ENCODE results near the gene ZNF581. TPM values are rescaled to one million over a fixed set of nuclear protein-coding genes. Genes with fewer than 3 reads are reported as not detected.

ZNF581 gene
- total and polyA plus RNA-seq, 11 donors: 4.7 to 12.7 (median 7.2) TPM

DNA sequence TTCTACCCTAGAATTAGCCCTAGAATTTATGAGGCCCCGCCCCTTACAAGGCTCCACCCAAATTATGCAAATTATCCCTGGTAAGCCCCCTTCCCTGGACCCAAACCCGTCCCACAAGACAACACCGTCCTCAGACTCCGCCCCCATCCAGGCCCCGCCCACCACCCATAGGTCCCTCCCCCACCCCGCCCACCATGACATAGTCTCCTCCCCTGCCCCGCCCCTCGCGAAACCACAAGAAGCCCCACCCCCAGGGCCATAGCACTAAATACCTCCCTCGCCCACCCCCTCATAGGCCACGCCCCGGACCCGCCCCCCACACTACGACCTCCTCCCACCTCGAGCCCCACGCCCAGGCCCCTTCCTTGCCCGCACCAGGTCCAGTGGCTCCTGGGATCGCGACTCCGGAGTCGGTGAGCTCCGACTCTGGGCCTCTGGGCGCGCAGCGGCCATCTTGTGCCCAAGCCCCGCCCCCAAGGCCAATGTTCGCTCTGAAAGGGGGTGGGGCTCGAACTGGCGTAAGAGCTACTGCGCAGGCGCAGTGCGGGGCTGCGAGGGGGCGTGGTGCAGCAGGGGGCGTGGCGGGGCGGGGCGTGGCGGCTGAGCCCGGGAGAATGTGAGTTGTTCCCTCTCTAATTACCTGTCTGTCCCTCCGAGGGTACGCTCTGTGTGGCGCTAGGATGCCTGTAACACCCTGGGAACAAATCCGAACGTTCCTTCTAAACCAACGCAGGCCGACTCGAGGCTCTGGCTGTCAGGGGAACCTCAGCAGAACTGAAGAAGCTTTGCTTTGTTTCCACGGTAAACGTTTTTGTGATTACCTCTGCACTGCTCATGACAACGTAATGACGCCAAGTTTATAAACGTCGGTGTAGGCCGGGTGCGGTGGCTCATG lies 19.1 kb upstream of the ZNF581 start, which contains the start of gene ZNF784:
Gene ZNF784, minus strand, starts transcription at position 458 of the 895 bp plus-strand sequence. Its CDS starts 5 bp downstream, at position 453.
- TF ChIP-seq POLR2A (IDR thresholded peaks at IDR 0.05): peak in 1 of 2 donors; percentile 42
- TF ChIP-seq, protein P1, sequence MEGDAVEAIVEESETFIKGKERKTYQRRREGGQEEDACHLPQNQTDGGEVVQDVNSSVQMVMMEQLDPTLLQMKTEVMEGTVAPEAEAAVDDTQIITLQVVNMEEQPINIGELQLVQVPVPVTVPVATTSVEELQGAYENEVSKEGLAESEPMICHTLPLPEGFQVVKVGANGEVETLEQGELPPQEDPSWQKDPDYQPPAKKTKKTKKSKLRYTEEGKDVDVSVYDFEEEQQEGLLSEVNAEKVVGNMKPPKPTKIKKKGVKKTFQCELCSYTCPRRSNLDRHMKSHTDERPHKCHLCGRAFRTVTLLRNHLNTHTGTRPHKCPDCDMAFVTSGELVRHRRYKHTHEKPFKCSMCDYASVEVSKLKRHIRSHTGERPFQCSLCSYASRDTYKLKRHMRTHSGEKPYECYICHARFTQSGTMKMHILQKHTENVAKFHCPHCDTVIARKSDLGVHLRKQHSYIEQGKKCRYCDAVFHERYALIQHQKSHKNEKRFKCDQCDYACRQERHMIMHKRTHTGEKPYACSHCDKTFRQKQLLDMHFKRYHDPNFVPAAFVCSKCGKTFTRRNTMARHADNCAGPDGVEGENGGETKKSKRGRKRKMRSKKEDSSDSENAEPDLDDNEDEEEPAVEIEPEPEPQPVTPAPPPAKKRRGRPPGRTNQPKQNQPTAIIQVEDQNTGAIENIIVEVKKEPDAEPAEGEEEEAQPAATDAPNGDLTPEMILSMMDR (IDR thresholded peaks at IDR 0.05): no peak
- peaks cover 0 to 45% (median 11%) of the 10 kb centered on the region in 12 donors for H3K4me1 ChIP-seq
- WGBS, 4 donors: 0 to 1% (median 0%) methylated on average over 39 to 56 of the region's 56 CpGs
- peaks cover 0 to 20% (median 5%) of the 10 kb centered on the region in 9 donors for H3K36me3 ChIP-seq
- no peaks in the 10 kb centered on the region for H3K27me3 ChIP-seq
- ATAC-seq (peak; percentile 87 to 97 (median 92)), DNase-seq (peak; percentile 92 to 98 (median 94))
- intact Hi-C loops (cut with DNase I): loop anchor here in 3 of 10 donors (5.0 kb wide), 3 partner anchors 107 to 162 kb away; partner anchors contain the start of genes C19orf85 (in 1 of the 3) and ISOC2 (in 1 of the 3)
- no peaks in the 10 kb centered on the region for H3K9me3 ChIP-seq
- peak within 1 kb of the TSS; percentile 7 to 73 (median 63) for H3K4me3 ChIP-seq
- H3K27ac ChIP-seq: peak within 1 kb of the TSS; percentile 78 to 96 (median 92)

DNA sequence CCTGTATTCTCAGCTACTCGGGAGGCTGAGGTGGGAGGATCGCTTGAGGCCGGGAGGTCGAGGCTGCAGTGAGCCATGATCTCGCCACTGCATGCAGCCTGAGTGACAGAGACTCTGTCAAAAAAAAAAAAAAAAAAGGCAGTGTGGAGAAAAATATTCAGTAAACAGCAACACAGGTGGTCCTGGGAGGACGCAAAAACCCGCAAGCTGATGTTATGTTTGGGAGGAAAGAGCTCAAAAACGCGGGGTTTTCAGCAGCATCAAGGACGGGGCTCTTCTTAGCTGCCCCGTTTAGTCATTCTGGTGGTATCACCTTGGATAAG lies 18.5 kb upstream of the ZNF581 start:
- ATAC-seq: no peak
- DNase-seq: no peak
- Histone ChIP-seq H3K9me3 (no peaks in the 10 kb centered on the region), H3K4me3 (peak overlapping the region in 9 of 12 donors; percentile 55 to 73 (median 64)), H3K27ac (peak overlapping the region in 8 of 12 donors; percentile 78 to 96 (median 93)), H3K36me3 (peaks cover 0 to 20% (median 5%) of the 10 kb centered on the region in 9 donors), H3K4me1 (peaks cover 0 to 42% (median 11%) of the 10 kb centered on the region in 12 donors), H3K27me3 (no peaks in the 10 kb centered on the region)
- intact Hi-C loops (cut with DNase I): loop anchor here in 2 of 10 donors (5.0 kb wide), 2 partner anchors 113 to 163 kb away; partner anchors contain the start of genes C19orf85 (in 1 of the 2) and ISOC2 (in 1 of the 2)
- TF ChIP-seq POLR2A (IDR thresholded peaks at IDR 0.05): no peak
- TF ChIP-seq, protein P1 (IDR thresholded peaks at IDR 0.05): no peak
- WGBS, 4 donors: 44 to 55% (median 47%) methylated on average over 11 of the region's 11 CpGs

DNA sequence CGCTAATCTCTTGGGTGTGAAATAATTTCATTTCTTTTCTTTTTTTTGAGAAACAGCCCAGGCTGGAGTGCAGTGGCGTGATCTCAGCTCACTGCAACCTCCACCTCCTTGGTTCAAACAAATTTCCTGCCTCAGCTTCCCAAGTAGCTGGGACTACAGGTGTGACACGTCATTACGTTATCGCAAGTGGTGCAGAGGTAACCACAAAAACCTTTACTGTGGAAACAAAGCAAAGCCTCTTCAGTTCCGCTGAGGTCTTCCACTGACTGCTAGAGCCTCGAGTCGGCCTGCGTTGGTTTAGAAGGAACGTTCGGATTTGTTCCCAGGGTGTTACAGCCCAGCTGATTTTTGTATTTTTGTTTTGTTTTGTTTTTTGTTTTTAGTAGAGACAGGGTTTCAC lies 17.1 kb upstream of the ZNF581 start:
- intact Hi-C loops (cut with DNase I): loop anchor here in 2 of 10 donors (5.0 kb wide), 2 partner anchors 114 to 164 kb away; partner anchors contain the start of genes C19orf85 (in 1 of the 2) and ISOC2 (in 1 of the 2)
- no peak overlapping the region for H3K27ac ChIP-seq
- 87 to 91% (median 90%) methylated on average over 11 of the region's 11 CpGs for WGBS, 4 donors
- H3K36me3 ChIP-seq: peaks cover 0 to 12% (median 5%) of the 10 kb centered on the region in 9 donors
- H3K9me3 ChIP-seq: no peaks in the 10 kb centered on the region
- DNase-seq (peak in 1 of 5 donors; percentile 10), ATAC-seq (no peak)
- H3K4me1 ChIP-seq: peaks cover 0 to 30% (median 11%) of the 10 kb centered on the region in 12 donors
- H3K27me3 ChIP-seq: no peaks in the 10 kb centered on the region
- H3K4me3 ChIP-seq: no peak overlapping the region
- no peak for TF ChIP-seq POLR2A (IDR thresholded peaks at IDR 0.05)
- TF ChIP-seq, protein P1 (IDR thresholded peaks at IDR 0.05): no peak

DNA sequence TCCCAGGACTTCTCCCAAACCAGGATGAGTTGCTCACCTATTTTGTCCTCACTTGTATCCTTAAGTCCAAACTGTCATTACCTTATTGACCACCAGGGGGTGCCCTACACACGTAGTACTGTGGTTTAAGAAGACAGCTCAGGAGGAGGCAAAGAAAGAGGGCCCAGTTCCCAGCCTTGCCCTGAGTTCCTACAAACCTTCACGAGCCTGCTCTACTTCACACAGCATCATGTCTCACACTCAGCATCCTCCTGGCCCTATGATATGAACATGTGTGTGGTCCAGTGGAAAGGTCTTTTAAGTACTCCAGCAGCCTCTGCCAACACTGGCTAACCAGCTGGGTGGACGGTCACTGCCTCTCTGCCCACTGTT lies 11.0 kb upstream of the ZNF581 start:
- ATAC-seq (peak; percentile 16 to 62 (median 58)), DNase-seq (peak; percentile 42 to 86 (median 83))
- Histone ChIP-seq H3K27ac (peak overlapping the region in 1 of 12 donors; percentile 67), H3K4me3 (no peak overlapping the region), H3K4me1 (peaks cover 6 to 40% (median 22%) of the 10 kb centered on the region in 12 donors), H3K36me3 (no peaks in the 10 kb centered on the region), H3K9me3 (no peaks in the 10 kb centered on the region), H3K27me3 (no peaks in the 10 kb centered on the region)
- intact Hi-C loops (cut with DNase I): loop anchor here in 9 of 10 donors (1.0 to 10.0 kb wide), 14 partner anchors 28 to 248 kb away; partner anchors contain the start of genes C19orf85 (in 1 of the 9), FIZ1 (in 1 of the 9), ISOC2 (in 1 of the 9) and RPL28 (in 1 of the 9)
- no peak for TF ChIP-seq POLR2A (IDR thresholded peaks at IDR 0.05)
- TF ChIP-seq, protein P1 (IDR thresholded peaks at IDR 0.05): peak; percentile 78 to 97 (median 86)
- 20 to 30% (median 28%) methylated on average over 3 of the region's 3 CpGs for WGBS, 4 donors

Data from heart left ventricle (tissue), 16 donors.